ENCODE results near the gene PRLR.

- TF ChIP-seq CTCF (IDR thresholded peaks at IDR 0.05 in 2 of 3, conservative IDR thresholded peaks at IDR 0.05 in 1 of 3; ENCODE audit: insufficient read depth in 2 of 3, low read depth in 1 of 3, low read length in 3 of 3) (no peak), REST (IDR thresholded peaks at IDR 0.05; ENCODE audit: borderline replicate concordance) (no peak), REST (CRISPR knock-in tag; IDR thresholded peaks at IDR 0.05; ENCODE audit: low read depth) (no peak), ZKSCAN3 (CRISPR knock-in tag; IDR thresholded peaks at IDR 0.05) (no peak), POLR2A (conservative IDR thresholded peaks at IDR 0.05) (no peak), RNF219 (CRISPR knock-in tag; IDR thresholded peaks at IDR 0.05) (no peak), MTA1 (IDR thresholded peaks at IDR 0.05; ENCODE audit: borderline replicate concordance) (no peak)
Measured at GRCh38 chr5:35015063-35015462, 215.2 kb downstream of the PRLR start.

Measured in K562 (cell line).